Lower leg skin (tissue), 3 donors: ENCODE data around the gene PITPNM3.

Source experiments
- CTCF ChIP-seq, 3 donors: fragments of 450-650 bp; IDR thresholded peaks; one replicate each; pipeline ENCODE4 v1.5.1; 2016; ENCODE audit warnings: antibody characterized with exemption in 3 of 3, mild to moderate bottlenecking in 3 of 3, moderate library complexity in 2 of 3
- POLR2A ChIP-seq, 2 donors: fragments of 450-650 bp; IDR thresholded peaks; one replicate each; pipeline ENCODE4 v1.6.1; 2016 to 2017; ENCODE audit warnings: antibody characterized with exemption in 2 of 2, mild to moderate bottlenecking in 1 of 2, moderate library complexity in 1 of 2

GRCh38 chr17:6435051-6435450, 121.3 kb downstream of the PITPNM3 start, which contains the start of gene AIPL1:
- no peak for TF ChIP-seq CTCF (IDR thresholded peaks at IDR 0.05)
- no peak for TF ChIP-seq POLR2A (IDR thresholded peaks at IDR 0.05)
